B cell (primary cell): ENCODE results near the gene CELA1. TPM values are rescaled to one million over a fixed set of nuclear protein-coding genes. Genes with fewer than 3 reads are reported as not detected.

Experiments used
- ATAC-seq: fragments of 200-7000 bp; cut with Tn5 transposase; one replicate; pipeline ENCODE4 v1.10.0; 2021; ENCODE audit warnings: low read depth, mild to moderate bottlenecking, moderate number of reproducible peaks, moderate library complexity
- CTCF ChIA-PET: fragments of 350-600 bp; sonication (Branson Sonifier 250); formaldehyde crosslinking; loops from one replicate; lab custom pipeline; 2021; ENCODE audit warnings: antibody characterized with exemption, inconsistent platforms; lab: Charles Lee
- POLR2A ChIA-PET: fragments of 350-600 bp; sonication (Branson Sonifier 250); formaldehyde crosslinking; loops from one replicate; lab custom pipeline; 2021; ENCODE audit warnings: antibody characterized with exemption; lab: Charles Lee
- DNase-seq: peaks from one replicate; pipeline ENCODE4 v3.0.0; 2013
- H2AFZ ChIP-seq: 2 replicates; pipeline ENCODE4 v1.6.1; 2012; ENCODE audit warnings: mild to moderate bottlenecking, low read depth, low read length; ENCODE audit not compliant: insufficient read depth, poor library complexity, severe bottlenecking
- H3K27ac ChIP-seq, 2 donors: 1 replicate in 1 of 2; 2 replicates in 1 of 2; pipeline ENCODE4 v1.5.1; 2012 to 2013; ENCODE audit warnings: low read length in 2 of 2, mild to moderate bottlenecking in 2 of 2, moderate library complexity in 1 of 2
- H3K27me3 ChIP-seq, 4 experiments: fragments of 200-600 bp in 1 of 4; sonication (generic) in 1 of 4; replicated peaks in 1 of 4; 1 replicate in 2 of 4; 2 replicates in 2 of 4; pipeline versions ENCODE4 v1.6.1 to v1.7.0; 2013 to 2016; ENCODE audit warnings: low read length in 3 of 4, mild to moderate bottlenecking in 2 of 4, mixed read lengths in 1 of 4, moderate library complexity in 1 of 4; ENCODE audit not compliant: insufficient read depth in 4 of 4, control insufficient read depth in 3 of 4; ENCODE audit errors: control extremely low read depth in 1 of 4
- H3K36me3 ChIP-seq, 2 experiments: replicated peaks in 1 of 2; 1 replicate in 1 of 2; 2 replicates in 1 of 2; pipeline versions ENCODE4 v1.6.1 to v1.7.1; 2013; ENCODE audit warnings: low read length in 1 of 2; ENCODE audit not compliant: insufficient read depth in 2 of 2, control insufficient read depth in 1 of 2; ENCODE audit errors: control extremely low read depth in 1 of 2, extremely low read depth in 1 of 2
- H3K4me1 ChIP-seq, 2 donors: fragments of 200-600 bp in 1 of 2; sonication (generic) in 1 of 2; 1 replicate in 1 of 2; 2 replicates in 1 of 2; pipeline versions ENCODE4 v1.5.1 to v1.6.1; 2013 to 2017; ENCODE audit warnings: low read length in 2 of 2; ENCODE audit not compliant: control insufficient read depth in 2 of 2, insufficient read depth in 2 of 2
- H3K4me2 ChIP-seq: replicated peaks from 2 replicates; pipeline ENCODE3; 2012; ENCODE audit warnings: mild to moderate bottlenecking, low read depth, low read length; ENCODE audit not compliant: poor library complexity, severe bottlenecking
- H3K4me3 ChIP-seq, 5 experiments: fragments of 200-600 bp in 1 of 5; sonication (generic) in 1 of 5; 1 replicate in 3 of 5; 2 replicates in 2 of 5; pipeline versions ENCODE4 v1.5.1 to v1.7.0; 2011 to 2016; ENCODE audit warnings: low read length in 4 of 5, mild to moderate bottlenecking in 4 of 5, low read depth in 2 of 5, control low read depth in 1 of 5, moderate library complexity in 1 of 5; ENCODE audit not compliant: insufficient read depth in 1 of 5; ENCODE audit errors: control extremely low read depth in 1 of 5, extremely low read depth in 1 of 5
- H3K79me2 ChIP-seq: fragments of 200-600 bp; sonication (generic); one replicate; pipeline ENCODE4 v1.6.0; 2016; ENCODE audit warnings: low read length; ENCODE audit not compliant: control insufficient read depth, insufficient read depth
- H3K9ac ChIP-seq: fragments of 200-600 bp; sonication (generic); 2 replicates; pipeline ENCODE4 v1.6.1; 2017; ENCODE audit warnings: mild to moderate bottlenecking, low read length, moderate library complexity
- H3K9me3 ChIP-seq, 3 donors: one replicate each; pipeline versions ENCODE4 v1.6.1 to v1.7.1; 2013; ENCODE audit warnings: low read length in 2 of 3; ENCODE audit not compliant: control insufficient read depth in 2 of 3, insufficient read depth in 1 of 3; ENCODE audit errors: control extremely low read depth in 1 of 3
- H4K20me1 ChIP-seq: 2 replicates; pipeline ENCODE4 v1.6.0; 2012; ENCODE audit warnings: mild to moderate bottlenecking, low read length; ENCODE audit not compliant: insufficient read depth, control insufficient read depth, poor library complexity, severe bottlenecking
- H3K27ac Mint-ChIP-seq: one replicate; pipeline ENCODE4 v1.8.0; 2021; ENCODE audit warnings: mixed read lengths
- H3K27me3 Mint-ChIP-seq: one replicate; pipeline ENCODE4 v1.8.0; 2021; ENCODE audit warnings: mixed read lengths
- H3K4me1 Mint-ChIP-seq: one replicate; pipeline ENCODE4 v1.8.0; 2021; ENCODE audit warnings: mixed read lengths
- H3K4me3 Mint-ChIP-seq: one replicate; pipeline ENCODE4 v1.8.0; 2021; ENCODE audit warnings: mixed read lengths
- H3K9me3 Mint-ChIP-seq: one replicate; pipeline ENCODE4 v1.8.0; 2022; ENCODE audit warnings: mixed read lengths; ENCODE audit not compliant: insufficient read depth
- CTCF ChIP-seq: fragments of 200-600 bp; IDR thresholded peaks from one replicate; pipeline ENCODE4 v1.8.0; 2022; ENCODE audit warnings: antibody characterized with exemption, mild to moderate bottlenecking
- EZH2 ChIP-seq: IDR thresholded peaks from 2 replicates; pipeline ENCODE4 v1.6.1; 2012; ENCODE audit warnings: borderline replicate concordance, low read depth, mild to moderate bottlenecking, moderate library complexity, low read length; ENCODE audit not compliant: insufficient read depth, poor library complexity, severe bottlenecking
- WGBS: methylation state at CpG from one replicate; pipeline ENCODE4 v1.1.5; 2013; ENCODE audit warnings: missing lambda C conversion rate; ENCODE audit not compliant: insufficient coverage; 5-methylcytosine and 5-hydroxymethylcytosine counted together
- intact Hi-C: fragments of 100-400 bp; cut with micrococcal nuclease; formaldehyde crosslinking; loops from one replicate; pipeline ENCODE4 v1.10.0; 2022
- polyA plus RNA-seq: library from polyadenylated mRNA; depleted of rRNA; stranded (reverse); fragments of >200 nt; gene quantifications from 2 replicates; pipeline ENCODE4 v1.2.3, GENCODE V29; 2012
- total RNA-seq, 2 donors: library from RNA; stranded (reverse); fragments of 120-200 nt in 1 of 2; gene quantifications; 1 replicate in 1 of 2; 2 replicates in 1 of 2; pipeline versions ENCODE4 v1.2.3 to v1.2.4, GENCODE V29; 2013 to 2022

Gene CELA1
- total and polyA plus RNA-seq, 2 donors (not counting 1 experiment from before 2014, with no cell fraction given): not detected

GRCh38 chr12:51365276-51365675 lies 18.8 kb upstream of the CELA1 start:
- H3K27ac ChIP-seq: no peak overlapping the region
- Mint-ChIP-seq H3K4me3 (no peak overlapping the region), H3K27me3 (no peaks in the 10 kb centered on the region), H3K4me1 (peaks cover 40% of the 10 kb centered on the region), H3K9me3 (no peaks in the 10 kb centered on the region), H3K27ac (no peak overlapping the region)
- ATAC-seq (no peak), DNase-seq (no peak)
- no peak overlapping the region for H3K4me2 ChIP-seq
- no peak overlapping the region for H2AFZ ChIP-seq
- no peak overlapping the region for H3K4me3 ChIP-seq
- H3K9me3 ChIP-seq: peaks cover 0 to 3% (median 0%) of the 10 kb centered on the region in 3 donors
- H3K79me2 ChIP-seq: peaks cover 36% of the 10 kb centered on the region
- ChIA-PET POLR2A (no interaction called here), CTCF (interaction anchor here (1.2 to 3.2 kb wide), 2 partner anchors 10 to 24 kb away, joined by 3 to 12 read pairs; no protein-coding TSS in a partner anchor)
- intact Hi-C loops: no loop called here
- WGBS: 93% methylated on average over 10 of the region's 10 CpGs
- no peak overlapping the region for H3K9ac ChIP-seq
- TF ChIP-seq EZH2: no peak
- TF ChIP-seq CTCF: no peak
- peaks cover 35 to 48% of the 10 kb centered on the region in 2 donors for H3K4me1 ChIP-seq
- H3K27me3 ChIP-seq: no peaks in the 10 kb centered on the region
- H4K20me1 ChIP-seq: no peaks in the 10 kb centered on the region
- H3K36me3 ChIP-seq: peaks cover 0 to 30% of the 10 kb centered on the region in 2 experiments

- H3K4me1 ChIP-seq: peaks cover 28 to 49% of the 10 kb centered on the region in 2 donors
- no peak overlapping the region for H3K4me3 Mint-ChIP-seq
- ChIA-PET POLR2A (no interaction called here), CTCF (interaction anchor here (0.5 to 3.2 kb wide), 2 partner anchors 23 to 112 kb away, joined by 3 to 12 read pairs; no protein-coding TSS in a partner anchor)
- H3K27me3 ChIP-seq: no peaks in the 10 kb centered on the region
- 96% methylated on average over 11 of the region's 11 CpGs for WGBS
- no peaks in the 10 kb centered on the region for H3K9me3 Mint-ChIP-seq
- intact Hi-C loops: no loop called here
- H3K4me2 ChIP-seq: no peak overlapping the region
- H4K20me1 ChIP-seq: no peaks in the 10 kb centered on the region
- peaks cover 40% of the 10 kb centered on the region for H3K4me1 Mint-ChIP-seq
- H3K9me3 ChIP-seq: peaks cover 0 to 3% (median 0%) of the 10 kb centered on the region in 3 donors
- peaks cover 31% of the 10 kb centered on the region for H3K79me2 ChIP-seq
- H3K36me3 ChIP-seq: peaks cover 0 to 38% of the 10 kb centered on the region in 2 experiments
- H3K27ac ChIP-seq: no peak overlapping the region
- H3K4me3 ChIP-seq: no peak overlapping the region
- H3K27me3 Mint-ChIP-seq: no peaks in the 10 kb centered on the region
- no peak overlapping the region for H3K27ac Mint-ChIP-seq
- DNase-seq: no peak
- no peak for TF ChIP-seq CTCF
- TF ChIP-seq EZH2: no peak
- no peak overlapping the region for H2AFZ ChIP-seq
- no peak for ATAC-seq
- no peak overlapping the region for H3K9ac ChIP-seq
Measured at GRCh38 chr12:51364001-51364400, 17.5 kb upstream of the CELA1 start.
